BE2C (cell line): ENCODE results near the gene NFE2.

Source experiments
- DNase-seq: peaks from one replicate; pipeline ENCODE4 v3.0.0-alpha.2; 2020
- H3K27me3 ChIP-seq: fragments of 250-450 bp; sonication (Bioruptor Pico); 2 replicates; pipeline ENCODE4 v1.5.1; 2020; ENCODE audit warnings: mild to moderate bottlenecking
- H3K36me3 ChIP-seq: fragments of 250-450 bp; sonication (Bioruptor Pico); 2 replicates; pipeline ENCODE4 v1.5.1; 2020; ENCODE audit warnings: mild to moderate bottlenecking
- H3K4me1 ChIP-seq: fragments of 250-450 bp; sonication (Bioruptor Pico); 2 replicates; pipeline ENCODE4 v1.5.1; 2020
- H3K4me3 ChIP-seq: 2 replicates; pipeline ENCODE4 v1.5.1; 2011; ENCODE audit warnings: low read depth, low read length
- H3K9me3 ChIP-seq: fragments of 250-450 bp; sonication (Bioruptor Pico); 2 replicates; pipeline ENCODE4 v1.5.1; 2020
- CTCF ChIP-seq: IDR thresholded peaks from 2 replicates; pipeline ENCODE4 v1.5.1; 2012; ENCODE audit warnings: mild to moderate bottlenecking, low read depth, low read length

Gene NFE2

GRCh38 chr12:54338698-54339296 is 38.0 kb upstream of the NFE2 start:
- H3K27me3 ChIP-seq = no peaks in the 10 kb centered on the region
- no peak overlapping the region for H3K4me3 ChIP-seq
- no peak for DNase-seq
- peaks cover 8% of the 10 kb centered on the region; the same call in 1 of the 2 replicates for H3K4me1 ChIP-seq
- H3K9me3 ChIP-seq = no peaks in the 10 kb centered on the region
- TF ChIP-seq CTCF = no peak
- H3K36me3 ChIP-seq = peaks cover 36% of the 10 kb centered on the region

GRCh38 chr12:54337854-54338650 is 37.2 kb upstream of the NFE2 start:
- TF ChIP-seq CTCF = no peak
- Histone ChIP-seq H3K9me3 (no peaks in the 10 kb centered on the region), H3K36me3 (peaks cover 28% of the 10 kb centered on the region)

GRCh38 chr12:54337280-54337842 is 36.5 kb upstream of the NFE2 start:
- Histone ChIP-seq H3K27me3 (no peaks in the 10 kb centered on the region), H3K9me3 (no peaks in the 10 kb centered on the region), H3K4me3 (no peak overlapping the region), H3K36me3 (peaks cover 21% of the 10 kb centered on the region), H3K4me1 (peaks cover 8% of the 10 kb centered on the region; the same call in 1 of the 2 replicates)
- DNase-seq = no peak
- peak; percentile 23; the same call in 1 of the 2 replicates for TF ChIP-seq CTCF

More at GRCh38 chr12:54337854-54338650, 37.2 kb upstream of the NFE2 start:
- Histone ChIP-seq H3K4me3 (no peak overlapping the region), H3K4me1 (peaks cover 8% of the 10 kb centered on the region; the same call in 1 of the 2 replicates), H3K27me3 (no peaks in the 10 kb centered on the region)
- DNase-seq = no peak

GRCh38 chr12:54333420-54334034 is 32.7 kb upstream of the NFE2 start:
- H3K36me3 ChIP-seq = no peaks in the 10 kb centered on the region
- no peaks in the 10 kb centered on the region for H3K9me3 ChIP-seq
- DNase-seq = no peak
- peaks cover 8% of the 10 kb centered on the region; the same call in 1 of the 2 replicates for H3K4me1 ChIP-seq
- no peak for TF ChIP-seq CTCF
- no peak overlapping the region for H3K4me3 ChIP-seq
- no peaks in the 10 kb centered on the region for H3K27me3 ChIP-seq

GRCh38 chr12:54331461-54331860 is 30.6 kb upstream of the NFE2 start:
- DNase-seq = no peak
- Histone ChIP-seq H3K4me1 (no peaks in the 10 kb centered on the region), H3K27me3 (no peaks in the 10 kb centered on the region), H3K9me3 (no peaks in the 10 kb centered on the region), H3K36me3 (no peaks in the 10 kb centered on the region), H3K4me3 (no peak overlapping the region)
- TF ChIP-seq CTCF = no peak
